NT2/D1 (cell line): ENCODE measurements around the gene RNF217.

Source experiments
- SUZ12 ChIP-seq: IDR thresholded peaks from 2 replicates; pipeline ENCODE4 v1.6.1; 2011; ENCODE audit not compliant: insufficient read length, insufficient read depth; ENCODE audit errors: extremely low read depth
- YY1 ChIP-seq: IDR thresholded peaks from 2 replicates; pipeline ENCODE4 v1.6.1; 2011; ENCODE audit not compliant: insufficient read length, insufficient read depth
- ZNF274 ChIP-seq: IDR thresholded peaks from 2 replicates; pipeline ENCODE4 v1.6.1; 2011; ENCODE audit warnings: mild to moderate bottlenecking, low read depth, low read length

DNA sequence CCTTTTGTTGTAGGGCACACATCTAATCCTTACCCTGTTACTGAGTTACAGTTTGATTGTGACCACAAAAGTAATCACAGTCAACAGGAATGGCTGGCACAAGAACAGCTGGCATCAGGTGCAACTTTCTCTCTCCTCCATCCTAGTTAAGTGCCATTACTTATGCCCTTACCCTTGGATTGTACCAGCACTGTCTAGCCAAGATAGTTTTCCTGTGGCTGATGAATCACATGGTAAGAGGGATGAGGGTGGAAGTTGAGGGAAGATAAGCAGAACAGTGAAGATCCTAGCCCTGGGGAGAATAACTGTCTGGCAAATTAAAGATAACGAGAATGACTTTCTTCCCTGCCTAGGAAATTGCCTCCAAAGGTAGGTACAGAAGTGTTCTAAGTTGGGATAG is 42.0 kb downstream of the RNF217 start:
- TF ChIP-seq ZNF274 (no peak), SUZ12 (no peak), YY1 (no peak)
